Panc1 (cell line): ENCODE results near the gene NHS. TPM values are rescaled to one million over a fixed set of nuclear protein-coding genes. Genes with fewer than 3 reads are reported as not detected.

Experiments used
- ATAC-seq: fragments of 200-7000 bp; cut with Tn5 transposase; 2 replicates; pipeline ENCODE4 v1.9.1; 2020; ENCODE audit warnings: mild to moderate bottlenecking, moderate library complexity
- BruUV-seq: library from RNA; stranded (reverse); fragments of 400-500 nt; replicated peaks from 2 replicates; lab custom pipeline; 2021; lab: Mats Ljungman, UMichigan
- CTCF ChIA-PET: fragments of 300-600 bp; sonication (Branson Sonifier 250); formaldehyde crosslinking; loops from one replicate; lab custom pipeline; 2022; ENCODE audit warnings: antibody characterized with exemption; lab: Charles Lee
- POLR2A ChIA-PET: fragments of 300-600 bp; sonication (Branson Sonifier 250); formaldehyde crosslinking; loops from one replicate; lab custom pipeline; 2022; ENCODE audit warnings: antibody characterized with exemption; lab: Charles Lee
- DNase-seq: peaks from one replicate; pipeline ENCODE4 v3.0.0-alpha.2; 2010; ENCODE audit warnings: low read depth, low spot score
- H3K27ac ChIP-seq: 2 replicates; pipeline ENCODE4 v1.5.1; 2011; ENCODE audit warnings: mild to moderate bottlenecking, low read length, inconsistent platforms
- H3K27me3 ChIP-seq: fragments of 200-500 bp; sonication (Bioruptor generic); 2 replicates; pipeline ENCODE4 v1.6.0; 2014; ENCODE audit warnings: low read length, inconsistent platforms; ENCODE audit not compliant: control insufficient read depth, insufficient read depth
- H3K36me3 ChIP-seq: fragments of 200-500 bp; sonication (Bioruptor generic); 2 replicates; pipeline ENCODE4 v1.5.1; 2014; ENCODE audit warnings: inconsistent platforms, mild to moderate bottlenecking, low read length, moderate library complexity; ENCODE audit not compliant: control insufficient read depth, insufficient read depth
- H3K4me1 ChIP-seq: 2 replicates; pipeline ENCODE4 v1.5.1; 2011; ENCODE audit warnings: inconsistent platforms, mild to moderate bottlenecking, low read length, moderate library complexity; ENCODE audit not compliant: control insufficient read depth, insufficient read depth
- H3K4me3 ChIP-seq, 2 experiments: 2 replicates each; pipeline ENCODE4 v1.5.1; 2011 to 2012; ENCODE audit warnings: low read depth in 2 of 2, low read length in 2 of 2, mild to moderate bottlenecking in 2 of 2, inconsistent platforms in 1 of 2, moderate library complexity in 1 of 2
- H3K9me3 ChIP-seq: fragments of 200-500 bp; sonication (Bioruptor generic); 2 replicates; pipeline ENCODE4 v1.5.1; 2014; ENCODE audit warnings: low read depth, mild to moderate bottlenecking, inconsistent platforms, low read length, moderate library complexity; ENCODE audit not compliant: control insufficient read depth, insufficient read depth
- POLR2AphosphoS5 ChIP-seq: IDR thresholded peaks from 2 replicates; pipeline ENCODE4 v1.6.1; 2012; ENCODE audit warnings: mild to moderate bottlenecking, low read depth, low read length, moderate library complexity
- SIN3A ChIP-seq: IDR thresholded peaks from 2 replicates; pipeline ENCODE4 v1.6.1; 2012; ENCODE audit warnings: low read depth, mild to moderate bottlenecking, low read length, moderate library complexity, borderline replicate concordance; ENCODE audit not compliant: insufficient read depth
- TCF7L2 ChIP-seq: IDR thresholded peaks from 2 replicates; pipeline ENCODE4 v1.6.1; 2011; ENCODE audit warnings: mild to moderate bottlenecking, low read depth, low read length, inconsistent platforms
- in situ Hi-C: cut with HindIII; loops from 2 replicates; pipeline ENCODE4 v1.10.0; 2016; ENCODE audit warnings: low sequenced_read_pairs, low pct_unique_long_range_greater_than_20kb
- intact Hi-C: fragments of 100-400 bp; cut with micrococcal nuclease; formaldehyde crosslinking; loops from one replicate; pipeline ENCODE4 v1.10.0; 2022; ENCODE audit not compliant: unreplicated experiment
- total RNA-seq: library from RNA; stranded (reverse); gene quantifications from one replicate; pipeline ENCODE4 v1.2.1, GENCODE V29; 2021; ENCODE audit not compliant: unreplicated experiment
- TF ChIP-seq, protein P1 (sequence below): fragments of 450-650 bp; IDR thresholded peaks from 2 replicates; pipeline ENCODE4 v1.5.1; 2017; ENCODE audit warnings: mild to moderate bottlenecking
- TF ChIP-seq, protein P2 (sequence below), 2 experiments: IDR thresholded peaks; 2 replicates each; pipeline ENCODE4 v1.6.1; 2011 to 2012; ENCODE audit warnings: low read depth in 2 of 2, control low read depth in 1 of 2, low read length in 1 of 2, mild to moderate bottlenecking in 1 of 2, moderate library complexity in 1 of 2; ENCODE audit not compliant: insufficient read depth in 1 of 2

NHS gene
- total RNA-seq, 1 experiment from 2014 or later = 0.80 TPM

DNA sequence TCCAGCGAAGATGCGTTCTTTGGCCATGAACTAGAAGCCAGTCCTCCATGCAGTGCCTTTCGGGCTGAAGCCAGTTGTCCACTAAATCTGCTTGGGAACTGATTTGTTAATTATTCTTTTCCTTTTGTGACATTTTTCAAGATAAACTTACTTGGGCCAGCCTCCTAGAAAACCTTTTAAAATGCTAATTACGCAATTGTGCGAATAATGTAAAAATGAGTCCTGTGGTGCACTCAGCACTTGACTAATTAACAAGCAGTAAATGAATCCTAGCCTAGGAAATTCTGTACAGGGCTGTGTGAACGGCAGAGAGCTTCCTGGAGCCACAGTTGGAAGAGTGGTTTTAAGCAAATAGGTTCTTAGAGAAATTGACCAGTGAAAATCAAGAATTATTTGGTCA, 212.4 kb downstream of the NHS start:
- intact Hi-C loops = no loop called here
- TF ChIP-seq POLR2AphosphoS5 (no peak), TCF7L2 (no peak), SIN3A (no peak)
- TF ChIP-seq, protein P1, sequence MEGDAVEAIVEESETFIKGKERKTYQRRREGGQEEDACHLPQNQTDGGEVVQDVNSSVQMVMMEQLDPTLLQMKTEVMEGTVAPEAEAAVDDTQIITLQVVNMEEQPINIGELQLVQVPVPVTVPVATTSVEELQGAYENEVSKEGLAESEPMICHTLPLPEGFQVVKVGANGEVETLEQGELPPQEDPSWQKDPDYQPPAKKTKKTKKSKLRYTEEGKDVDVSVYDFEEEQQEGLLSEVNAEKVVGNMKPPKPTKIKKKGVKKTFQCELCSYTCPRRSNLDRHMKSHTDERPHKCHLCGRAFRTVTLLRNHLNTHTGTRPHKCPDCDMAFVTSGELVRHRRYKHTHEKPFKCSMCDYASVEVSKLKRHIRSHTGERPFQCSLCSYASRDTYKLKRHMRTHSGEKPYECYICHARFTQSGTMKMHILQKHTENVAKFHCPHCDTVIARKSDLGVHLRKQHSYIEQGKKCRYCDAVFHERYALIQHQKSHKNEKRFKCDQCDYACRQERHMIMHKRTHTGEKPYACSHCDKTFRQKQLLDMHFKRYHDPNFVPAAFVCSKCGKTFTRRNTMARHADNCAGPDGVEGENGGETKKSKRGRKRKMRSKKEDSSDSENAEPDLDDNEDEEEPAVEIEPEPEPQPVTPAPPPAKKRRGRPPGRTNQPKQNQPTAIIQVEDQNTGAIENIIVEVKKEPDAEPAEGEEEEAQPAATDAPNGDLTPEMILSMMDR = no peak
- TF ChIP-seq, protein P2, sequence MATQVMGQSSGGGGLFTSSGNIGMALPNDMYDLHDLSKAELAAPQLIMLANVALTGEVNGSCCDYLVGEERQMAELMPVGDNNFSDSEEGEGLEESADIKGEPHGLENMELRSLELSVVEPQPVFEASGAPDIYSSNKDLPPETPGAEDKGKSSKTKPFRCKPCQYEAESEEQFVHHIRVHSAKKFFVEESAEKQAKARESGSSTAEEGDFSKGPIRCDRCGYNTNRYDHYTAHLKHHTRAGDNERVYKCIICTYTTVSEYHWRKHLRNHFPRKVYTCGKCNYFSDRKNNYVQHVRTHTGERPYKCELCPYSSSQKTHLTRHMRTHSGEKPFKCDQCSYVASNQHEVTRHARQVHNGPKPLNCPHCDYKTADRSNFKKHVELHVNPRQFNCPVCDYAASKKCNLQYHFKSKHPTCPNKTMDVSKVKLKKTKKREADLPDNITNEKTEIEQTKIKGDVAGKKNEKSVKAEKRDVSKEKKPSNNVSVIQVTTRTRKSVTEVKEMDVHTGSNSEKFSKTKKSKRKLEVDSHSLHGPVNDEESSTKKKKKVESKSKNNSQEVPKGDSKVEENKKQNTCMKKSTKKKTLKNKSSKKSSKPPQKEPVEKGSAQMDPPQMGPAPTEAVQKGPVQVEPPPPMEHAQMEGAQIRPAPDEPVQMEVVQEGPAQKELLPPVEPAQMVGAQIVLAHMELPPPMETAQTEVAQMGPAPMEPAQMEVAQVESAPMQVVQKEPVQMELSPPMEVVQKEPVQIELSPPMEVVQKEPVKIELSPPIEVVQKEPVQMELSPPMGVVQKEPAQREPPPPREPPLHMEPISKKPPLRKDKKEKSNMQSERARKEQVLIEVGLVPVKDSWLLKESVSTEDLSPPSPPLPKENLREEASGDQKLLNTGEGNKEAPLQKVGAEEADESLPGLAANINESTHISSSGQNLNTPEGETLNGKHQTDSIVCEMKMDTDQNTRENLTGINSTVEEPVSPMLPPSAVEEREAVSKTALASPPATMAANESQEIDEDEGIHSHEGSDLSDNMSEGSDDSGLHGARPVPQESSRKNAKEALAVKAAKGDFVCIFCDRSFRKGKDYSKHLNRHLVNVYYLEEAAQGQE (IDR thresholded peaks at IDR 0.05; ENCODE audit: insufficient read depth in 1 of 2, low read depth in 2 of 2, low read length in 1 of 2) = no peak
- no TSS peak for BruUV-seq
- H3K27ac ChIP-seq = no peak overlapping the region
- ChIA-PET CTCF (no interaction called here), POLR2A (no interaction called here)
- no peaks in the 10 kb centered on the region for H3K9me3 ChIP-seq
- in situ Hi-C loops = no loop called here
- H3K36me3 ChIP-seq = no peaks in the 10 kb centered on the region
- DNase-seq (no peak), ATAC-seq (no peak)
- no peak overlapping the region for H3K4me3 ChIP-seq
- H3K27me3 ChIP-seq = no peaks in the 10 kb centered on the region
- no peaks in the 10 kb centered on the region for H3K4me1 ChIP-seq

DNA sequence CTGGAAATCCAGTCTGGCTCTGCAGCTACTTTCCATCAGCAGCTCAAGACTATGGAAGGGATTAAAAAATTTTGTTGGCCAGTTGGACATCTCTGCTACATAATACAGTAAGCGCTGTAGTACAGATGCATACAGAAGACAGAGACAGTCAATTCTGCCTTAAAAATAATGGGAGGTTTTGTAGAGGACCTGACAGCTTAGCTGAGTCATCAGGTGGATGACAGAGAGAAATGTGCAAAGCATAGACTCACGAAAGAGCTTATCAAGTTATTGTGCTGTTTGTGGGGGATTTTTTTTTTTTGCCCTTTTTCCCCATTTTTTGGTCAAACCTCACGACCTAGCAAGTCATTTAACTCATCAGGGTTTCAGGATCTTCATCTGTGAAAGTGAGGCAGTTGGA, 213.3 kb downstream of the NHS start:
- Histone ChIP-seq H3K27me3 (no peaks in the 10 kb centered on the region), H3K36me3 (no peaks in the 10 kb centered on the region), H3K4me1 (no peaks in the 10 kb centered on the region), H3K9me3 (no peaks in the 10 kb centered on the region), H3K27ac (no peak overlapping the region), H3K4me3 (no peak overlapping the region)
- ChIA-PET CTCF (no interaction called here), POLR2A (no interaction called here)
- no peak for TF ChIP-seq TCF7L2
- no peak for TF ChIP-seq SIN3A
- TF ChIP-seq, protein P1 = no peak
- TF ChIP-seq, protein P2 (IDR thresholded peaks at IDR 0.05; ENCODE audit: insufficient read depth in 1 of 2, low read depth in 2 of 2, low read length in 1 of 2) = no peak
- no peak for TF ChIP-seq POLR2AphosphoS5
- in situ Hi-C loops = no loop called here
- ATAC-seq (no peak), DNase-seq (no peak)
- intact Hi-C loops = no loop called here
- BruUV-seq = no TSS peak
